Fibroblast of the aortic adventitia (primary cell): ENCODE results near the gene GLRX5. TPM values are rescaled to one million over a fixed set of nuclear protein-coding genes. Genes with fewer than 3 reads are reported as not detected.
A peak's percentile ranks its signal among the peaks of the same experiment; 100 is the strongest.

Source experiments
- DNase-seq: peaks from one replicate; pipeline ENCODE4 v3.0.0-alpha.2; 2010; ENCODE audit warnings: low read depth
- H3K4me3 ChIP-seq: 2 replicates; pipeline ENCODE4 v1.5.1; 2011; ENCODE audit warnings: low read depth, mild to moderate bottlenecking, control low read depth, low read length, moderate library complexity
- CTCF ChIP-seq: IDR thresholded peaks from 2 replicates; pipeline ENCODE4 v1.5.1; 2011; ENCODE audit warnings: mild to moderate bottlenecking, low read length, control low read depth, inconsistent platforms; ENCODE audit not compliant: insufficient read depth
- total RNA-seq: library from RNA; depleted of rRNA; stranded (reverse); fragments of >200 nt; gene quantifications from 2 replicates; pipeline ENCODE4 v1.2.3, GENCODE V29; 2012; ENCODE audit warnings: low replicate concordance

GLRX5 gene
- 8.5 and 47.2 TPM in 2 replicates for total RNA-seq

- peak within 1 kb of the TSS; percentile 84 for H3K4me3 ChIP-seq
- TF ChIP-seq CTCF, result no peak
- peak; percentile 100 for DNase-seq
Observed at GRCh38 chr14:95534299-95535225, at the start of gene GLRX5. GLRX5 (plus strand) TSS chr14:95535050; CDS start chr14:95535090, 40 bp downstream.

- no peak for TF ChIP-seq CTCF
- no peak overlapping the region for H3K4me3 ChIP-seq
- DNase-seq, result no peak
Observed at GRCh38 chr14:95485222-95485819, 49.5 kb upstream of the GLRX5 start.

GRCh38 chr14:95486875-95487668 lies 47.8 kb upstream of the GLRX5 start:
- DNase-seq, result no peak
- H3K4me3 ChIP-seq, result no peak overlapping the region
- no peak for TF ChIP-seq CTCF

DNA sequence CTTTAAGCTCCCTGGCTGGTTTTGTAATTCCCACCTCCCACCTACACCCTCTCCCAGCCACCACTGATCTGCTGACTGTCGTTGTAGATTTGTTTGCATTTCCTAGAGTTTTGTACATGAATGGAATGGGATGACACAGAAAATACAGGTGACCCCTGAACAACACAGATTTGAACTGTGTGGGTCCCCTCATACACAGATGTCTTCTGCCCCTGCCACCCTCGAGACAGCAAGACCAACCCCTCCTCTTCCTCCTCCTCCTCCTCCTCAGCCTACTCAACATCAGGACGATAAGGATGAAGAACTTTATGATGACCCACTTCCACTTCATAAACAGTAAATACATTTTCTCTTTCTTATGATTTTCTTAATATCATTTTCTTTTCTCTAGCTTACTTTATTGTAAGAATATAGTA lies 47.2 kb upstream of the GLRX5 start:
- TF ChIP-seq CTCF, result no peak
- no peak for DNase-seq

GRCh38 chr14:95488376-95489213 lies 46.3 kb upstream of the GLRX5 start:
- no peak for TF ChIP-seq CTCF
- DNase-seq, result peak; percentile 48
- no peak overlapping the region for H3K4me3 ChIP-seq

More for the DNA sequence above, 47.2 kb upstream of the GLRX5 start:
- no peak overlapping the region for H3K4me3 ChIP-seq
